HCT116 (cell line): ENCODE measurements around the gene SLC1A4. TPM values are rescaled to one million over a fixed set of nuclear protein-coding genes. Genes with fewer than 3 reads are reported as not detected.
"Not testable (repeated sequence)": the region's sequence is repeated elsewhere in the genome, so short reads cannot be mapped to it uniquely, and the experiment has no call there.

Source experiments
- ATAC-seq: fragments of 200-7000 bp; cut with Tn5 transposase; 2 replicates; pipeline ENCODE4 v1.9.1; 2020; ENCODE audit warnings: mild to moderate bottlenecking, moderate library complexity
- BruUV-seq: library from RNA; stranded (reverse); fragments of 400-500 nt; replicated peaks from 2 replicates; lab custom pipeline; 2021; lab: Mats Ljungman, UMichigan
- CTCF ChIA-PET: fragments of 300-600 bp; sonication (Branson Sonifier 250); formaldehyde crosslinking; loops from one replicate; lab custom pipeline; 2021; ENCODE audit warnings: antibody characterized with exemption; lab: Charles Lee
- POLR2A ChIA-PET: fragments of 300-600, 350-600 bp; sonication (Branson Sonifier 250); formaldehyde crosslinking; loops from one replicate; lab custom pipeline; 2021; ENCODE audit warnings: antibody characterized with exemption; lab: Charles Lee
- RAD21 ChIA-PET, 2 experiments: fragments of 300-600 bp; sonication (Branson Sonifier 250); formaldehyde crosslinking; loops; one replicate each; lab custom pipeline; 2023; ENCODE audit warnings: low total read pairs in 2 of 2; ENCODE audit not compliant: uncharacterized antibody in 2 of 2, unreplicated experiment in 2 of 2, low non-redundant PET in 1 of 2; lab: Charles Lee
- DNase-seq: peaks from one replicate; pipeline ENCODE4 v3.0.0-alpha.2; 2010; ENCODE audit warnings: low read depth, low spot score
- H2AFZ ChIP-seq: fragments of 200-600 bp; shearing (Covaris generic), sonication (generic); 2 replicates; pipeline ENCODE4 v1.6.1; 2017; ENCODE audit warnings: low read depth, mixed run types, mixed read lengths, antibody characterized with exemption, low read length; ENCODE audit not compliant: poor library complexity, severe bottlenecking
- H3K27ac ChIP-seq: 2 replicates; pipeline ENCODE4 v1.5.1; 2012; ENCODE audit warnings: low read depth, low read length
- H3K27me3 ChIP-seq: fragments of 200-600 bp; sonication (generic); 2 replicates; pipeline ENCODE4 v1.6.1; 2016; ENCODE audit warnings: mixed run types, low read length, mixed read lengths; ENCODE audit not compliant: insufficient read depth
- H3K36me3 ChIP-seq, 2 experiments: fragments of 200-500 bp in 1 of 2; fragments of 200-600 bp in 1 of 2; sonication (Bioruptor generic) in 1 of 2; sonication (generic) in 1 of 2; 2 replicates each; pipeline versions ENCODE4 v1.5.1 to v1.6.1; 2014 to 2016; ENCODE audit warnings: low read length in 2 of 2, inconsistent platforms in 1 of 2, mixed read lengths in 1 of 2, mixed run types in 1 of 2; ENCODE audit not compliant: insufficient read depth in 2 of 2, control insufficient read depth in 1 of 2
- H3K4me1 ChIP-seq, 2 experiments: fragments of 200-600 bp in 1 of 2; sonication (generic) in 1 of 2; 2 replicates each; pipeline versions ENCODE4 v1.5.1 to v1.6.1; 2012 to 2017; ENCODE audit warnings: low read length in 2 of 2, inconsistent platforms in 1 of 2, mild to moderate bottlenecking in 1 of 2, mixed read lengths in 1 of 2, mixed run types in 1 of 2, moderate library complexity in 1 of 2; ENCODE audit not compliant: insufficient read depth in 2 of 2, control insufficient read depth in 1 of 2
- H3K4me2 ChIP-seq: fragments of 200-600 bp; sonication (generic); 2 replicates; pipeline ENCODE4 v1.6.1; 2017; ENCODE audit warnings: mixed run types, low read length, mixed read lengths
- H3K4me3 ChIP-seq, 2 experiments: fragments of 200-600 bp in 1 of 2; sonication (generic) in 1 of 2; replicated peaks in 1 of 2; 2 replicates each; pipeline ENCODE4 v1.5.1; 2011 to 2016; ENCODE audit warnings: low read length in 2 of 2, control low read depth in 1 of 2, low read depth in 1 of 2, mild to moderate bottlenecking in 1 of 2, mixed read lengths in 1 of 2, mixed run types in 1 of 2
- H3K79me2 ChIP-seq: fragments of 200-600 bp; sonication (generic); 2 replicates; pipeline ENCODE4 v1.6.1; 2017; ENCODE audit warnings: mild to moderate bottlenecking, mixed run types, low read length, moderate library complexity, mixed read lengths; ENCODE audit not compliant: insufficient read depth
- H3K9ac ChIP-seq: fragments of 200-600 bp; sonication (generic); 2 replicates; pipeline ENCODE4 v1.6.1; 2016; ENCODE audit warnings: low read length, mixed read lengths
- H3K9me2 ChIP-seq: fragments of 200-600 bp; sonication (generic), shearing (Covaris generic); 2 replicates; pipeline ENCODE4 v1.6.1; 2017; ENCODE audit warnings: mixed run types, mild to moderate bottlenecking, moderate library complexity; ENCODE audit not compliant: insufficient read depth
- H3K9me3 ChIP-seq, 2 experiments: fragments of 200-500 bp in 1 of 2; fragments of 200-600 bp in 1 of 2; sonication (Bioruptor generic) in 1 of 2; sonication (generic) in 1 of 2; 2 replicates each; pipeline ENCODE4 v1.6.1; 2014 to 2017; ENCODE audit warnings: low read length in 2 of 2, mixed read lengths in 2 of 2, inconsistent platforms in 1 of 2, low read depth in 1 of 2, mild to moderate bottlenecking in 1 of 2, mixed run types in 1 of 2, moderate library complexity in 1 of 2; ENCODE audit not compliant: control insufficient read depth in 1 of 2, insufficient read depth in 1 of 2
- H4K20me1 ChIP-seq: fragments of 200-600 bp; sonication (generic), shearing (Covaris generic); 2 replicates; pipeline ENCODE4 v1.6.1; 2017; ENCODE audit warnings: mixed run types, mild to moderate bottlenecking, moderate library complexity; ENCODE audit not compliant: insufficient read depth
- CEBPB ChIP-seq: IDR thresholded peaks from 2 replicates; pipeline ENCODE4 v1.6.1; 2012; ENCODE audit warnings: low read depth
- RAD21 ChIP-seq: IDR thresholded peaks from 2 replicates; pipeline ENCODE4 v1.6.1; 2012; ENCODE audit warnings: low read depth, mild to moderate bottlenecking
- intact Hi-C: fragments of 100-400 bp; cut with micrococcal nuclease; formaldehyde crosslinking; loops from 2 replicates; pipeline ENCODE4 v1.10.0; 2022
- total RNA-seq: library from RNA; stranded (reverse); gene quantifications from one replicate; pipeline ENCODE4 v1.2.1, GENCODE V29; 2021; ENCODE audit not compliant: unreplicated experiment
- TF ChIP-seq, protein P1 (sequence below), 3 experiments: fragments of 200-600 bp in 1 of 3; sonication (generic) in 1 of 3; IDR thresholded peaks in 2 of 3; conservative IDR thresholded peaks in 1 of 3; 2 replicates each; pipeline ENCODE4 v1.5.1; 2012 to 2017; ENCODE audit warnings: low read depth in 2 of 3, low read length in 2 of 3, antibody characterized with exemption in 1 of 3, borderline replicate concordance in 1 of 3, control low read depth in 1 of 3, mild to moderate bottlenecking in 1 of 3, mixed read lengths in 1 of 3, mixed run types in 1 of 3, moderate library complexity in 1 of 3; ENCODE audit not compliant: insufficient read depth in 1 of 3

SLC1A4 gene
- total RNA-seq, 1 experiment from 2014 or later: 9.2 TPM

DNA sequence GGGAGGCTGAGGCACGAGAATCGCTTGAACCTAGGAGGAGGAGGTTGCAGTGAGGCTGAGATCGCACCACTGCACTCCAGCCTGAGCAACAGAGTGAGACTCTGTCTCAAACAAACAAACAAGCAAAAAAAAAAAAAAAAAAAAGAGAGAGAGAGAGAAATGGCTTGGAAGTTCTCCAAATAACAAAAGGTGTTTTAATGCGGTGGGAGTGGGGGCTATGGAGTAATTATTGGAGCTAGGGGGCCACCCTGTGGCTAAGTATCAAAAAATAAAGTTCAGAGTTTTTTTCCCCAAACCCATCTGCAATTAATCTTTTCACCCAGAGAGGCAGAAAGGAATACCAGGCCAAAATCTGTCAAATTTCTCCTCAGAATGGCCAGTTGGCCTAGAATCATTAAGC lies 44.0 kb downstream of the SLC1A4 start:
- Histone ChIP-seq H2AFZ (no peak overlapping the region), H3K9ac (no peak overlapping the region), H3K36me3 (no peaks in the 10 kb centered on the region), H3K27me3 (no peaks in the 10 kb centered on the region), H3K9me3 (no peaks in the 10 kb centered on the region), H3K27ac (no peak overlapping the region), H4K20me1 (no peaks in the 10 kb centered on the region), H3K4me2 (no peak overlapping the region), H3K4me3 (no peak overlapping the region), H3K4me1 (no peaks in the 10 kb centered on the region), H3K9me2 (no peaks in the 10 kb centered on the region), H3K79me2 (no peaks in the 10 kb centered on the region)
- intact Hi-C loops: loop anchor here (2.0 kb wide), 1 partner anchor 116 kb away; no protein-coding TSS in a partner anchor
- TF ChIP-seq, protein P1, sequence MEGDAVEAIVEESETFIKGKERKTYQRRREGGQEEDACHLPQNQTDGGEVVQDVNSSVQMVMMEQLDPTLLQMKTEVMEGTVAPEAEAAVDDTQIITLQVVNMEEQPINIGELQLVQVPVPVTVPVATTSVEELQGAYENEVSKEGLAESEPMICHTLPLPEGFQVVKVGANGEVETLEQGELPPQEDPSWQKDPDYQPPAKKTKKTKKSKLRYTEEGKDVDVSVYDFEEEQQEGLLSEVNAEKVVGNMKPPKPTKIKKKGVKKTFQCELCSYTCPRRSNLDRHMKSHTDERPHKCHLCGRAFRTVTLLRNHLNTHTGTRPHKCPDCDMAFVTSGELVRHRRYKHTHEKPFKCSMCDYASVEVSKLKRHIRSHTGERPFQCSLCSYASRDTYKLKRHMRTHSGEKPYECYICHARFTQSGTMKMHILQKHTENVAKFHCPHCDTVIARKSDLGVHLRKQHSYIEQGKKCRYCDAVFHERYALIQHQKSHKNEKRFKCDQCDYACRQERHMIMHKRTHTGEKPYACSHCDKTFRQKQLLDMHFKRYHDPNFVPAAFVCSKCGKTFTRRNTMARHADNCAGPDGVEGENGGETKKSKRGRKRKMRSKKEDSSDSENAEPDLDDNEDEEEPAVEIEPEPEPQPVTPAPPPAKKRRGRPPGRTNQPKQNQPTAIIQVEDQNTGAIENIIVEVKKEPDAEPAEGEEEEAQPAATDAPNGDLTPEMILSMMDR (IDR thresholded peaks at IDR 0.05 in 2 of 3, conservative IDR thresholded peaks at IDR 0.05 in 1 of 3; ENCODE audit: borderline replicate concordance in 1 of 3, insufficient read depth in 1 of 3, low read depth in 2 of 3, low read length in 2 of 3): peak in 2 of 3 experiments; percentile 13 to 48; a peak in 1 of 6 replicates
- peak; percentile 61 for TF ChIP-seq RAD21
- no peak for TF ChIP-seq CEBPB
- ATAC-seq (peak; percentile 42; the same call in 1 of the 2 replicates), DNase-seq (no peak)
- ChIA-PET POLR2A (interaction anchor here (0.7 kb wide), 2 partner anchors 477 to 510 kb away, joined by 3 to 6 read pairs; no protein-coding TSS in a partner anchor), CTCF (interaction anchor here (0.7 to 5.2 kb wide), 3 partner anchors 110 to 590 kb away, joined by 4 to 32 read pairs (median 4); no protein-coding TSS in a partner anchor), RAD21 (interaction anchor here (0.6 to 1.2 kb wide), 6 partner anchors 32 to 700 kb away, joined by 3 to 7 read pairs (median 6); no protein-coding TSS in a partner anchor)
- no TSS peak for BruUV-seq

DNA sequence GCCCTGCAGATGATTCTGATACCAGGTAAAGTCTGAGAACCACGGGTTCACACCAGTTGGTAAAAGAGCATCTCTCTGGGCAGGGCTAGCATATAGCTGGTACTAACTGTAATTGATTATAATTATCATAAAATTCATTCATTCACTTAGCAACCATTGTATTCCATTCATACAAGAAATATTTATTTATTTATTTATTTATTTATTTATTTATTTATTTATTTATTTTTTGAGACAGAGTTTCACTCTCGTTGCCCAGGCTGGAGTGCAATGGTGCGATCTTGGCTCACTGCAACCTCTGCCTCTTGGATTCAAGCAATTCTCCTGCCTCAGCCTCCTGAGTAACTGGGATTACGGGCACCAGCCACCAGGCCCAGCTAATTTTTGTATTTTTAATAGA lies 44.5 kb downstream of the SLC1A4 start:
- H3K4me3 ChIP-seq, H3K9me2 ChIP-seq, H3K9me3 ChIP-seq, DNase-seq, H3K4me1 ChIP-seq, H3K27ac ChIP-seq, H3K36me3 ChIP-seq, H3K9ac ChIP-seq, H3K27me3 ChIP-seq, H4K20me1 ChIP-seq, ATAC-seq, H3K4me2 ChIP-seq, BruUV-seq, H3K79me2 ChIP-seq, H2AFZ ChIP-seq: not testable (repeated sequence)
- ChIA-PET RAD21 (interaction anchor here (0.6 to 1.2 kb wide), 6 partner anchors 32 to 700 kb away, joined by 3 to 7 read pairs (median 6); no protein-coding TSS in a partner anchor), CTCF (interaction anchor here (1.3 to 5.2 kb wide), 2 partner anchors 111 to 116 kb away, joined by 4 to 32 read pairs; no protein-coding TSS in a partner anchor), POLR2A (interaction anchor here (0.7 kb wide), 2 partner anchors 476 to 510 kb away, joined by 3 to 6 read pairs; no protein-coding TSS in a partner anchor)
- intact Hi-C loops: loop anchor here (2.0 kb wide), 1 partner anchor 117 kb away; no protein-coding TSS in a partner anchor
